BE2C (cell line): Measurements from ENCODE around the gene PCDH15.

Experiments
- DNase-seq: peaks from one replicate; pipeline ENCODE4 v3.0.0-alpha.2; 2020
- H3K27me3 ChIP-seq: fragments of 250-450 bp; sonication (Bioruptor Pico); 2 replicates; pipeline ENCODE4 v1.5.1; 2020; ENCODE audit warnings: mild to moderate bottlenecking
- H3K36me3 ChIP-seq: fragments of 250-450 bp; sonication (Bioruptor Pico); 2 replicates; pipeline ENCODE4 v1.5.1; 2020; ENCODE audit warnings: mild to moderate bottlenecking
- H3K4me1 ChIP-seq: fragments of 250-450 bp; sonication (Bioruptor Pico); 2 replicates; pipeline ENCODE4 v1.5.1; 2020
- H3K4me3 ChIP-seq: 2 replicates; pipeline ENCODE4 v1.5.1; 2011; ENCODE audit warnings: low read depth, low read length
- H3K9me3 ChIP-seq: fragments of 250-450 bp; sonication (Bioruptor Pico); 2 replicates; pipeline ENCODE4 v1.5.1; 2020
- CTCF ChIP-seq: IDR thresholded peaks from 2 replicates; pipeline ENCODE4 v1.5.1; 2012; ENCODE audit warnings: mild to moderate bottlenecking, low read depth, low read length

PCDH15 gene

GRCh38 chr10:53997953-53998352 lies 803.1 kb downstream of the PCDH15 start:
- H3K27me3 ChIP-seq, result no peaks in the 10 kb centered on the region
- TF ChIP-seq CTCF, result peak; percentile 57
- DNase-seq, result no peak
- H3K4me1 ChIP-seq, result no peaks in the 10 kb centered on the region
- no peak overlapping the region for H3K4me3 ChIP-seq
- H3K9me3 ChIP-seq, result no peaks in the 10 kb centered on the region
- no peaks in the 10 kb centered on the region for H3K36me3 ChIP-seq

- H3K27me3 ChIP-seq, result no peaks in the 10 kb centered on the region
- H3K36me3 ChIP-seq, result no peaks in the 10 kb centered on the region
- H3K9me3 ChIP-seq, result no peaks in the 10 kb centered on the region
- no peaks in the 10 kb centered on the region for H3K4me1 ChIP-seq
- no peak for TF ChIP-seq CTCF
- DNase-seq, result no peak
- no peak overlapping the region for H3K4me3 ChIP-seq
Observed at GRCh38 chr10:53990799-53991238, 810.2 kb downstream of the PCDH15 start.

GRCh38 chr10:53983431-53983830 lies 817.6 kb downstream of the PCDH15 start:
- H3K27me3 ChIP-seq, result no peaks in the 10 kb centered on the region
- DNase-seq, result no peak
- no peak overlapping the region for H3K4me3 ChIP-seq
- no peak for TF ChIP-seq CTCF
- H3K36me3 ChIP-seq, result no peaks in the 10 kb centered on the region
- H3K4me1 ChIP-seq, result no peaks in the 10 kb centered on the region
- H3K9me3 ChIP-seq, result no peaks in the 10 kb centered on the region

- Histone ChIP-seq H3K4me3 (no peak overlapping the region), H3K9me3 (no peaks in the 10 kb centered on the region)
- TF ChIP-seq CTCF, result no peak
Observed at GRCh38 chr10:53980210-53980609, 820.8 kb downstream of the PCDH15 start.

GRCh38 chr10:53978301-53978700 lies 822.7 kb downstream of the PCDH15 start:
- H3K36me3 ChIP-seq, result no peaks in the 10 kb centered on the region
- no peak for DNase-seq
- H3K27me3 ChIP-seq, result no peaks in the 10 kb centered on the region
- no peaks in the 10 kb centered on the region for H3K4me1 ChIP-seq
- no peak overlapping the region for H3K4me3 ChIP-seq
- no peak for TF ChIP-seq CTCF
- no peaks in the 10 kb centered on the region for H3K9me3 ChIP-seq

More at GRCh38 chr10:53980210-53980609, 820.8 kb downstream of the PCDH15 start:
- Histone ChIP-seq H3K36me3 (no peaks in the 10 kb centered on the region), H3K4me1 (no peaks in the 10 kb centered on the region), H3K27me3 (no peaks in the 10 kb centered on the region)
- DNase-seq, result no peak

GRCh38 chr10:53977267-53977666 lies 823.8 kb downstream of the PCDH15 start:
- DNase-seq, result no peak
- no peaks in the 10 kb centered on the region for H3K36me3 ChIP-seq
- H3K4me3 ChIP-seq, result no peak overlapping the region
- H3K9me3 ChIP-seq, result no peaks in the 10 kb centered on the region
- H3K27me3 ChIP-seq, result no peaks in the 10 kb centered on the region
- no peak for TF ChIP-seq CTCF
- no peaks in the 10 kb centered on the region for H3K4me1 ChIP-seq
